OCI-LY1 (cell line): ENCODE measurements around the gene CLEC16A.
A peak's percentile ranks its signal among the peaks of the same experiment; 100 is the strongest.

Experiments
- H2AFZ ChIP-seq: fragments of 200-600 bp; sonication (generic), shearing (Covaris generic); 2 replicates; pipeline ENCODE4 v1.6.0; 2014; ENCODE audit warnings: antibody characterized with exemption, mild to moderate bottlenecking, low read length
- H3F3A ChIP-seq: fragments of 200-600 bp; sonication (generic), shearing (Covaris generic); 2 replicates; pipeline ENCODE4 v1.6.0; 2014; ENCODE audit warnings: mild to moderate bottlenecking, antibody characterized with exemption, low read length, moderate library complexity; ENCODE audit not compliant: insufficient read depth
- H3K27ac ChIP-seq: fragments of 200-600 bp; sonication (generic); 2 replicates; pipeline ENCODE4 v1.5.1; 2014; ENCODE audit warnings: low read length, mixed run types, mild to moderate bottlenecking, low read depth; ENCODE audit not compliant: poor library complexity, severe bottlenecking
- H3K27me3 ChIP-seq: fragments of 200-600 bp; sonication (generic); 2 replicates; pipeline ENCODE4 v1.6.0; 2014; ENCODE audit warnings: antibody characterized with exemption, mild to moderate bottlenecking, low read length, moderate library complexity; ENCODE audit not compliant: insufficient read depth
- H3K36me3 ChIP-seq: fragments of 200-600 bp; sonication (generic); 2 replicates; pipeline ENCODE4 v1.6.1; 2014; ENCODE audit warnings: mild to moderate bottlenecking, antibody characterized with exemption, low read length, moderate library complexity, mixed read lengths; ENCODE audit not compliant: insufficient read depth
- H3K4me1 ChIP-seq: fragments of 200-600 bp; sonication (generic); 2 replicates; pipeline ENCODE4 v1.5.1; 2014; ENCODE audit warnings: mild to moderate bottlenecking, low read length, moderate library complexity; ENCODE audit not compliant: insufficient read depth, severe bottlenecking
- H3K4me2 ChIP-seq: fragments of 200-600 bp; sonication (generic), shearing (Covaris generic); 2 replicates; pipeline ENCODE4 v1.6.1; 2014; ENCODE audit warnings: low read length
- H3K4me3 ChIP-seq: fragments of 200-600 bp; sonication (generic); 2 replicates; pipeline ENCODE4 v1.5.1; 2014; ENCODE audit warnings: low read length, low read depth, mild to moderate bottlenecking, mixed read lengths; ENCODE audit not compliant: poor library complexity, severe bottlenecking
- H3K79me2 ChIP-seq: fragments of 200-600 bp; shearing (Covaris generic); 2 replicates; pipeline ENCODE4 v1.6.1; 2016; ENCODE audit warnings: mixed run types, low read length, mixed read lengths; ENCODE audit not compliant: insufficient read depth
- H3K9ac ChIP-seq: fragments of 200-600 bp; sonication (generic), shearing (Covaris generic); 2 replicates; pipeline ENCODE4 v1.6.1; 2014; ENCODE audit warnings: mild to moderate bottlenecking, low read length, mixed read lengths
- H3K9me2 ChIP-seq: fragments of 200-600 bp; sonication (generic), shearing (Covaris generic); 2 replicates; pipeline ENCODE4 v1.6.1; 2014; ENCODE audit warnings: low read depth, mild to moderate bottlenecking, low read length, mixed read lengths
- H3K9me3 ChIP-seq: fragments of 200-600 bp; shearing (Covaris generic); 2 replicates; pipeline ENCODE4 v1.6.1; 2014; ENCODE audit warnings: low read length, mixed read lengths
- H4K20me1 ChIP-seq: fragments of 200-600 bp; sonication (generic), shearing (Covaris generic); 2 replicates; pipeline ENCODE4 v1.6.0; 2016; ENCODE audit warnings: mild to moderate bottlenecking, low read length; ENCODE audit not compliant: insufficient read depth
- EZH2 ChIP-seq: fragments of 200-600 bp; sonication (generic), shearing (Covaris generic); IDR thresholded peaks from 2 replicates; pipeline ENCODE4 v1.8.0; 2017; ENCODE audit warnings: borderline replicate concordance, mixed run types, mild to moderate bottlenecking, antibody characterized with exemption, low read length, moderate library complexity, mixed read lengths
- TF ChIP-seq, protein P1 (sequence below): fragments of 200-600 bp; sonication (generic), shearing (Covaris generic); IDR thresholded peaks from 2 replicates; pipeline ENCODE4 v1.5.1; 2017; ENCODE audit warnings: mild to moderate bottlenecking, antibody characterized with exemption, low read length, moderate library complexity, mixed read lengths

Gene CLEC16A

DNA sequence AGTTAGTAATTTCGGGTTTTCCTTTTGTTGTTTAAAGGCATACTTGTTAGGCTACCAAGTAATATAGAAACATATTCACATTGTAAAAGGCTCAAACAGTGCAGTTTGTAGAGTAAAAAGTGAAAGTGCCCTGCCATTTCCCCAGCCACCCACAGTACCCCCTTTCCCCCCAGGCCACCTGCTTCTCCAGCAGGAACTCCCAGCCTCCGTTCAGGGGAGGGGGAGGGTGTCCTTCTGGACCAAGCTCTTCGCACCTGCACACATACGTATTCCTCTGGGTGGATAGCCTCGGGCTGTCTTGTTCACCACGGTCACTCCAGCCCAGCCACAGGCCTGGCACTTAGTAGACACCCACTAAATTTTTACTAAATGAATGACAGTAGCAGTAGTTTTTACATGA is 144.5 kb downstream of the CLEC16A start:
- no peaks in the 10 kb centered on the region for H3K79me2 ChIP-seq
- peak overlapping the region; percentile 76 for H3K27ac ChIP-seq
- H4K20me1 ChIP-seq = no peaks in the 10 kb centered on the region
- peak overlapping the region; percentile 34 for H3K9ac ChIP-seq
- peaks cover 63% of the 10 kb centered on the region for H3K4me1 ChIP-seq
- H2AFZ ChIP-seq = no peak overlapping the region
- no peaks in the 10 kb centered on the region for H3F3A ChIP-seq
- no peak overlapping the region; the same call in 1 of the 2 replicates for H3K4me2 ChIP-seq
- peaks cover 6% of the 10 kb centered on the region; the same call in 1 of the 2 replicates for H3K36me3 ChIP-seq
- no peak for TF ChIP-seq EZH2
- TF ChIP-seq, protein P1, sequence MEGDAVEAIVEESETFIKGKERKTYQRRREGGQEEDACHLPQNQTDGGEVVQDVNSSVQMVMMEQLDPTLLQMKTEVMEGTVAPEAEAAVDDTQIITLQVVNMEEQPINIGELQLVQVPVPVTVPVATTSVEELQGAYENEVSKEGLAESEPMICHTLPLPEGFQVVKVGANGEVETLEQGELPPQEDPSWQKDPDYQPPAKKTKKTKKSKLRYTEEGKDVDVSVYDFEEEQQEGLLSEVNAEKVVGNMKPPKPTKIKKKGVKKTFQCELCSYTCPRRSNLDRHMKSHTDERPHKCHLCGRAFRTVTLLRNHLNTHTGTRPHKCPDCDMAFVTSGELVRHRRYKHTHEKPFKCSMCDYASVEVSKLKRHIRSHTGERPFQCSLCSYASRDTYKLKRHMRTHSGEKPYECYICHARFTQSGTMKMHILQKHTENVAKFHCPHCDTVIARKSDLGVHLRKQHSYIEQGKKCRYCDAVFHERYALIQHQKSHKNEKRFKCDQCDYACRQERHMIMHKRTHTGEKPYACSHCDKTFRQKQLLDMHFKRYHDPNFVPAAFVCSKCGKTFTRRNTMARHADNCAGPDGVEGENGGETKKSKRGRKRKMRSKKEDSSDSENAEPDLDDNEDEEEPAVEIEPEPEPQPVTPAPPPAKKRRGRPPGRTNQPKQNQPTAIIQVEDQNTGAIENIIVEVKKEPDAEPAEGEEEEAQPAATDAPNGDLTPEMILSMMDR = no peak
- H3K9me2 ChIP-seq = no peaks in the 10 kb centered on the region
- no peak overlapping the region for H3K4me3 ChIP-seq
- no peaks in the 10 kb centered on the region for H3K27me3 ChIP-seq
- no peaks in the 10 kb centered on the region for H3K9me3 ChIP-seq

DNA sequence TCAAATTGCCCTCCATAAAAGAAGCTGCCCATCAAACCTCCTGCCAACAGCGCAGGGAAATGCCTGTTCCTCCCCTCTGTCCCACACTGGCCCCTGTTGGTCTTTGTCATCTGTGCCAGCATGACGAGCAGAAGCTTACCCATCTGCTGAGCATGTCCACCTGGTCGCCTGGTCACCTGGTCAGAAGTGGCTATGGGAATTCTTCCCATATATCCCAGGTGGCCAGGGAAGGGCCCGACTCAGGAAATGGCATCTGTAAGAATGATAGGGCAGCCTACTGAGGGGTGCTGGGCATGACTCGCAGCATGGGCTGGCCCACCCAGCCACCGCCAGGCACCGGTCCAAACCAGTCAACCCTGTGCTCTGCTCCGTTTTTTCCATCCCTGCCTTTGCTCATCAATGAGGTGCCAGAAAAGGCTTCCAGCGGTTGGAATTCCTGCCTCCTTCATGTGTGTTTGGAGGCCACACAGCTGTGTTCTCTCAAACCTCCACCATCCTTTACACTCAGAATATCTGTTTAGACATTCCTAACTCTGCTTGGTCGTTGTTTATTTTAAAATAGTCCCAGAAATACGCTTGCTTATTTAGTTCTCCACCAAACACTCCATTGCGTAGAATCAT is 145.2 kb downstream of the CLEC16A start:
- H3K79me2 ChIP-seq = no peaks in the 10 kb centered on the region
- no peaks in the 10 kb centered on the region for H4K20me1 ChIP-seq
- H3K27me3 ChIP-seq = no peaks in the 10 kb centered on the region
- TF ChIP-seq, protein P1 = no peak
- no peak for TF ChIP-seq EZH2
- H3K4me1 ChIP-seq = peaks cover 71% of the 10 kb centered on the region
- H3K9ac ChIP-seq = no peak overlapping the region
- no peak overlapping the region for H2AFZ ChIP-seq
- no peak overlapping the region for H3K4me3 ChIP-seq
- H3K9me2 ChIP-seq = no peaks in the 10 kb centered on the region
- H3K4me2 ChIP-seq = no peak overlapping the region
- peak overlapping the region; percentile 76 for H3K27ac ChIP-seq
- H3K9me3 ChIP-seq = no peaks in the 10 kb centered on the region
- peaks cover 6% of the 10 kb centered on the region; the same call in 1 of the 2 replicates for H3K36me3 ChIP-seq
- 0 out of 2 replicates have a peak, but pooled peaks cover 3% of the 10 kb centered on the region for H3F3A ChIP-seq

DNA sequence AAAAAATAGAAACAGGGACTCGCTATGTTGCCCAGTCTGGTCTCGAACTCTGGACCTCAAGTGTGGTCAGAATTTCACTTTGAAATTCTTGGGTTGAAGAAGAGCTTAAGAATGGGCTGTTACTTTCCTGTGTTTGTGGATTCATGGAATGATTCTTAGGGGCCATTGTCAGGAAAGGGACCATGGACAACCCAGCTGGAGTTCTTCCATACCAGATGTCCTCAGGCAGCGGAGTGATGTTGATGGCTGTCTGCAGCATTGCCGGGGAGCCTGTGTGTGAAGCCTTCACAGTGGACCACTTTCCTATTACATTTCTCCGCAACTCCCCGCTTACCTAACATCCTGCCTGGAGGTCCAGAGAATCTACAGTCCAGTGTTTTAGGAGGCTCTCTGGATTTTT is 145.9 kb downstream of the CLEC16A start:
- Histone ChIP-seq H3K4me2 (no peak overlapping the region), H4K20me1 (no peaks in the 10 kb centered on the region), H3K79me2 (no peaks in the 10 kb centered on the region), H3F3A (0 out of 2 replicates have a peak, but pooled peaks cover 4% of the 10 kb centered on the region), H3K27ac (no peak overlapping the region), H3K9ac (no peak overlapping the region), H3K4me1 (peaks cover 73% of the 10 kb centered on the region), H3K9me2 (no peaks in the 10 kb centered on the region), H2AFZ (no peak overlapping the region), H3K36me3 (peaks cover 6% of the 10 kb centered on the region; the same call in 1 of the 2 replicates), H3K9me3 (no peaks in the 10 kb centered on the region), H3K27me3 (no peaks in the 10 kb centered on the region), H3K4me3 (no peak overlapping the region)
- TF ChIP-seq, protein P1 = no peak
- no peak for TF ChIP-seq EZH2
